HG03280 (cell line): Measurements from ENCODE around the gene MBD2.
A peak's percentile ranks its signal among the peaks of the same experiment; 100 is the strongest.
"Not testable (repeated sequence)": the region's sequence is repeated elsewhere in the genome, so short reads cannot be mapped to it uniquely, and the experiment has no call there.

Experiments used
- ATAC-seq: cut with Tn5 transposase; IDR thresholded peaks from one replicate; pipeline ENCODE4 v1.9.1; 2021; ENCODE audit warnings: mild to moderate bottlenecking, moderate library complexity; ENCODE audit not compliant: unreplicated experiment

Gene MBD2

GRCh38 chr18:54238173-54238936 lies 13.9 kb upstream of the MBD2 start:
- no peak for ATAC-seq

GRCh38 chr18:54235871-54236270 lies 11.4 kb upstream of the MBD2 start:
- no peak for ATAC-seq

GRCh38 chr18:54233747-54234146 lies 9.3 kb upstream of the MBD2 start:
- ATAC-seq: no peak

- no peak for ATAC-seq
Observed at GRCh38 chr18:54233228-54233625, 8.8 kb upstream of the MBD2 start.

GRCh38 chr18:54232485-54233227 lies 8.2 kb upstream of the MBD2 start:
- ATAC-seq: no peak

- ATAC-seq: no peak
Observed at GRCh38 chr18:54229421-54230059, 5.1 kb upstream of the MBD2 start.

- ATAC-seq: no peak
Observed at GRCh38 chr18:54228364-54228763, 3.9 kb upstream of the MBD2 start.

GRCh38 chr18:54223568-54224241 lies 764 bp downstream of the MBD2 start:
- peak; percentile 6 for ATAC-seq

- ATAC-seq: peak; percentile 26
Observed at GRCh38 chr18:54222922-54223567, 1.4 kb downstream of the MBD2 start.

- no peak for ATAC-seq
Observed at GRCh38 chr18:54220406-54220805, 4.1 kb downstream of the MBD2 start.

GRCh38 chr18:54218803-54219202 lies 5.7 kb downstream of the MBD2 start:
- ATAC-seq: not testable (repeated sequence)

GRCh38 chr18:54218299-54218698 lies 6.2 kb downstream of the MBD2 start:
- ATAC-seq: no peak

GRCh38 chr18:54217624-54218023 lies 6.8 kb downstream of the MBD2 start:
- no peak for ATAC-seq

- no peak for ATAC-seq
Observed at GRCh38 chr18:54215069-54215468, 9.4 kb downstream of the MBD2 start.

- ATAC-seq: peak; percentile 47
Observed at GRCh38 chr18:54210463-54210862, 14.0 kb downstream of the MBD2 start.

- peak; percentile 66 for ATAC-seq
Observed at GRCh38 chr18:54209471-54210180, 14.8 kb downstream of the MBD2 start.

- ATAC-seq: no peak
Observed at GRCh38 chr18:54206447-54206846, 18.0 kb downstream of the MBD2 start.

- no peak for ATAC-seq
Observed at GRCh38 chr18:54205959-54206358, 18.5 kb downstream of the MBD2 start.

- ATAC-seq: not testable (repeated sequence)
Observed at GRCh38 chr18:54205448-54205847, 19.0 kb downstream of the MBD2 start.

GRCh38 chr18:54204883-54205282 lies 19.6 kb downstream of the MBD2 start:
- no peak for ATAC-seq
